Spinal cord (tissue), 10 donors: Measurements from ENCODE around the gene PKNOX2. TPM values are rescaled to one million over a fixed set of nuclear protein-coding genes. Genes with fewer than 3 reads are reported as not detected.

Experiments used
- DNase-seq, 6 donors: peaks; one replicate each; pipeline versions ENCODE4 v3.0.0 to v3.0.0-alpha.2; 2013 to 2015; ENCODE audit warnings: low spot score in 6 of 6, low read depth in 4 of 6
- H3K27ac ChIP-seq: one replicate; pipeline ENCODE4 v1.5.1; 2013; ENCODE audit warnings: low read depth, low read length, control low read depth
- H3K27me3 ChIP-seq: one replicate; pipeline ENCODE4 v1.6.1; 2013; ENCODE audit warnings: low read length; ENCODE audit not compliant: control insufficient read depth, insufficient read depth
- H3K36me3 ChIP-seq: one replicate; pipeline ENCODE4 v1.6.1; 2013; ENCODE audit warnings: low read length; ENCODE audit not compliant: control insufficient read depth, insufficient read depth
- H3K4me1 ChIP-seq: one replicate; pipeline ENCODE4 v1.6.1; 2013; ENCODE audit warnings: low read length; ENCODE audit not compliant: control insufficient read depth, insufficient read depth
- H3K4me3 ChIP-seq: one replicate; pipeline ENCODE4 v1.5.1; 2013; ENCODE audit warnings: low read depth, low read length, control low read depth
- H3K9me3 ChIP-seq: one replicate; pipeline ENCODE4 v1.6.1; 2013; ENCODE audit warnings: low read length; ENCODE audit not compliant: control insufficient read depth, insufficient read depth
- WGBS: methylation state at CpG from one replicate; pipeline ENCODE4 v1.1.5; 2013; ENCODE audit warnings: missing lambda C conversion rate; ENCODE audit not compliant: insufficient coverage; 5-methylcytosine and 5-hydroxymethylcytosine counted together
- polyA plus RNA-seq, 2 donors: library from polyadenylated mRNA; unstranded; fragments of 120-200 nt; gene quantifications; one replicate each; pipeline ENCODE4 v1.2.1, GENCODE V29; 2013; ENCODE audit not compliant: insufficient read length in 2 of 2
- total RNA-seq, 2 donors: library from RNA; depleted of rRNA in 1 of 2; stranded (reverse); fragments of 120-200 nt in 1 of 2; fragments of >200 nt in 1 of 2; gene quantifications; one replicate each; pipeline versions ENCODE4 v1.2.3 to v1.2.4, GENCODE V29; 2013 to 2014
- donor health status: healthy.

The PKNOX2 gene
- total and polyA plus RNA-seq, 4 donors, result 10.6 to 41.2 (median 26.6) TPM

DNA sequence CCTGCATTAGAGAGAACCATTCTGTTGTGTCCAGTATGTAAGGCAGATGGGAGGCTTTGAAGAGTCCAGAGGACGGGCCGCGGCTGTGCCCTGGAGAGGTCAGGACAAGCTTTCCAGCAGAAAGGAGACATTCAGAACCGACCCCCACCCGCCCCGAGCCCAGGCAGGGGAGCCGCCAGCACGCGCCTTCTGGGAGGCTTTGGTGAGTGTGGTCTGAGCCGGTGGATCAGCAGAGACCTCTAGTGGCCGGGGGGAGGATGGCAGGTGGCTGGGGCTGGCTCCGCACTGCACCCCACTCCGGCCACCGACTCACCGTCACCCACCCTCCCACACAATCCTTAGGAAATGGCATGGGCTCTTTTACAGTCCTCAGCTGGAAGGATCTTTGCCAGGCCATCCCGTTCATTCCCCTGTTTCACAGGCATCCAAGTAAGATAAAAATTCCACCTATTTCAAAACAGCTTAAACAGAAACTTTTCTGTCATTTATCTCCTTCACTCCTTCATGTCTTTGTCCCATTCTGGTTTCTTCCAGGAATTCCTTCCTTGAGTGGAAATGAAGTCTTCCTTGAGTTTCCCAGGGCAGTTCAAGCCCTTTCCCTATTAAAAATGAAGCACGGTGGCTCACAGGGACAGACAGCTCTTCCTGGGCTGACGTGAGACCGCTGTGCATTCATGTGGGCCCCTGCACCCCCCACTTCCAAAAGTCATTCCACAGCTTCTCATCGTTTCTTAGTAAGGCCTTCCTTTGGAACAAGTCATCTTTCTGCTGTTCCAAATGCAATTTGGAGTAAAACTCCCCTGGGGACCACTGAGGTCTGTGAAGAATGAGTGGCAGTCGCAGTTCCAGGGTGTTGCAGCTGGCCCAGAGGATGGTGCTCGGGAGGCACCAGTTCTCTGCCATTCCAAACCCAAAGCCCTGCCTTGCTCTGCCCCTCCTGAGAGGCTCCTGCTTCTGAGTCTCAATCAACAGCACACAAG lies 240.6 kb downstream of the PKNOX2 start:
- H3K27ac ChIP-seq, result no peak overlapping the region
- peaks cover 41% of the 10 kb centered on the region for H3K36me3 ChIP-seq
- H3K9me3 ChIP-seq, result no peaks in the 10 kb centered on the region
- WGBS, result 31% methylated on average over 17 of the region's 22 CpGs
- peaks cover 36% of the 10 kb centered on the region for H3K4me1 ChIP-seq
- no peaks in the 10 kb centered on the region for H3K27me3 ChIP-seq
- H3K4me3 ChIP-seq, result no peak overlapping the region
- peak in 4 of 6 donors; percentile 53 to 90 (median 72) for DNase-seq

DNA sequence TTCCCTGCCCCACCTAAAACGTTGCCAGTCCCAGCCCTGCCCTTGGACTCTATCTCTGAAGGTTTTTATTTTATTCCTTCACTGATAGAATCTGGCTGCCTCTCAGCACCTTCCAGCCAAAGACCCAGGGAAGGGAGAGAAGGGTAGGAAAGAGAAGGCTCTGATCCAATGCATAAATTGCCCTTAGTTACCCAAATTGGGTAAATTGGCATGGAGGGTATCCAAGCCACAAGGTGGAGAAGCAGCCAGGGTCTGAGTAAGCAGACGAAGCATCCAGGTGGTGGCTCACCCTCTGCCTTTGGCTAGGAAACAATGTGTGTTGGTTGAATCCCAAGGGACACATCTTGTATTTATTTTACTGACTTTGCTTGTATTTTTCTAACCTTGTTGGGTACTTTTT lies 242.5 kb downstream of the PKNOX2 start:
- Histone ChIP-seq H3K27me3 (no peaks in the 10 kb centered on the region), H3K9me3 (no peaks in the 10 kb centered on the region), H3K4me1 (peaks cover 37% of the 10 kb centered on the region), H3K4me3 (no peak overlapping the region), H3K27ac (no peak overlapping the region), H3K36me3 (peaks cover 40% of the 10 kb centered on the region)
- peak in 1 of 6 donors; percentile 43 for DNase-seq
- 67% methylated on average over 1 of the region's 2 CpGs for WGBS

DNA sequence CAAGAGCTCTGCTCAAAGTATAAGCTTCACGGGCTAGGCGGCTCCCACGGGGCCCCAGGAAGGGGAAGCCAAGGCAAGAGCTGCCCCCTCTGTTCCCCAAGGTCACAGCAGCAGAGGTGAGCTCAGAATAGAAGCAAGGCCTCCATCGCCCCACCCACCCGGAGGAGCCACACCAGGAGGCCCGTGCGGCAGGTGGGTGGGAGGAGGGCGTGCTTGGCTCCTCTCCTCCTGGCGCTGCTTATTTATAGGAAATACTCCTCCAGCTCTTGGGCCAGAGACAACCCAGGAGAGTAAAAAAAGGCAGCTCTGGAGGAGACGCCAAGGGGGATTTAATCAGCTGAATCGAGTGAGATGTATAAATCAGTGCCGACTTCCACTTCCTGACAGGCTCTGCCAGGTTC lies 243.8 kb downstream of the PKNOX2 start:
- no peak overlapping the region for H3K4me3 ChIP-seq
- H3K27me3 ChIP-seq, result no peaks in the 10 kb centered on the region
- peaks cover 38% of the 10 kb centered on the region for H3K4me1 ChIP-seq
- H3K9me3 ChIP-seq, result no peaks in the 10 kb centered on the region
- H3K27ac ChIP-seq, result no peak overlapping the region
- WGBS, result 77% methylated on average over 9 of the region's 12 CpGs
- peaks cover 47% of the 10 kb centered on the region for H3K36me3 ChIP-seq
- DNase-seq, result peak in 1 of 6 donors; percentile 41

DNA sequence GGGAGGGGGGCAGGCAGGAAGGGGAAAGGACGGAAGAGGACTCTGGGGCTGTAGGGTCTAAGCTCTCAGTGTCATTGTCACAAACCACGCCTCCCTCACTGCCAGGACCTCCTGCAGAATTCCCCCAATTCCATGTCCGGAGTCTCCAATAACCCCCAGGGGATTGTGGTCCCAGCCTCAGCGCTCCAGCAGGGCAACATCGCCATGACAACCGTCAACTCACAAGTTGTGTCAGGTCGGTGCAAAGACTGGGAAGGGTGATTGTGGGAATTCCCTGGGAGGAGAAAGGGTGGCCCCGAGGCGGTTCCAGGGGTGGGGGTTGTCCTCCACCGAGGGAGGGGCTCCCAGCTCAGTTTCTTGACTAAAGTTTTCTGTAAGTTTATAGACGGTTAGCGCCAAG lies 245.5 kb downstream of the PKNOX2 start:
- DNase-seq, result peak in 1 of 6 donors; percentile 38
- H3K4me3 ChIP-seq, result no peak overlapping the region
- H3K27me3 ChIP-seq, result no peaks in the 10 kb centered on the region
- no peak overlapping the region for H3K27ac ChIP-seq
- WGBS, result 38% methylated on average over 10 of the region's 12 CpGs
- no peaks in the 10 kb centered on the region for H3K9me3 ChIP-seq
- H3K4me1 ChIP-seq, result peaks cover 25% of the 10 kb centered on the region
- H3K36me3 ChIP-seq, result peaks cover 53% of the 10 kb centered on the region

DNA sequence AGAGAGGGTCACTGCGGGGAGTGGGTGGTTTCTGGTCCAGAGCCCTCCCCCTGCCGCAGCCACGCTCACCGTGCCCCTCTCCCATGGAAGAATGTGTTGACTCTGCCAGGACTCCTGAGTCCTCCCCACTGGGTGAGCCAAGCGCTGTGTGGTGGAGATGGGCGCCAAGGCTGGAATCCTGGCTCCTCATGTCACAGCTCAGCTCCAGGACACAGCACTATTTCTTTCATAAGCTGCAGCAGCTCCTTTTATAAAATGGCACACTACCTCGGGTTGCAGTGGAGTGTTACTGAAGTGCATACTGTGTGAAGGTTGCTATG lies 247.6 kb downstream of the PKNOX2 start:
- Histone ChIP-seq H3K9me3 (no peaks in the 10 kb centered on the region), H3K36me3 (peaks cover 49% of the 10 kb centered on the region), H3K4me1 (peaks cover 19% of the 10 kb centered on the region), H3K27ac (no peak overlapping the region), H3K27me3 (no peaks in the 10 kb centered on the region), H3K4me3 (no peak overlapping the region)
- 61% methylated on average over 5 of the region's 7 CpGs for WGBS
- DNase-seq, result no peak

DNA sequence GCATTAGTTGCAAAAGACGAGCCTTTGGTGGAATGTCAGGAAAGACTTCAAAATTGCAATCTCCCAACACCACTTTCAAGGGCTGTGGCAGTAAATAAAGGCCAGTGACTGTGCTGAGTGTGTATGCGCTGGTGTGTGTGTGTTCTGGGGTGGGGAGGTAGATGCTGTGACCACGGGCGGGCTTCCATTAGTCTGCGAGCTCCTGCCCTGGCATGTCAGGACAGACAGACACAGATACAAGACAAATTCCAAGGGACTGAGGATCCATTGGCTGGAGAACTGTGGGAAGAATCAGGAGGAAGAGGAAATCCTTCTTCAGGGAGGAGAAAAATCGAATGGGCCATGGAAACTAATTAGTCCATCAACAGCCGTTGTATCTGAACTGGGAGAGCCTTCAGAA lies 248.0 kb downstream of the PKNOX2 start:
- WGBS, result 90% methylated on average over 6 of the region's 7 CpGs
- Histone ChIP-seq H3K27ac (no peak overlapping the region), H3K4me3 (no peak overlapping the region), H3K27me3 (no peaks in the 10 kb centered on the region), H3K9me3 (no peaks in the 10 kb centered on the region), H3K36me3 (peaks cover 52% of the 10 kb centered on the region), H3K4me1 (peaks cover 19% of the 10 kb centered on the region)
- no peak for DNase-seq

DNA sequence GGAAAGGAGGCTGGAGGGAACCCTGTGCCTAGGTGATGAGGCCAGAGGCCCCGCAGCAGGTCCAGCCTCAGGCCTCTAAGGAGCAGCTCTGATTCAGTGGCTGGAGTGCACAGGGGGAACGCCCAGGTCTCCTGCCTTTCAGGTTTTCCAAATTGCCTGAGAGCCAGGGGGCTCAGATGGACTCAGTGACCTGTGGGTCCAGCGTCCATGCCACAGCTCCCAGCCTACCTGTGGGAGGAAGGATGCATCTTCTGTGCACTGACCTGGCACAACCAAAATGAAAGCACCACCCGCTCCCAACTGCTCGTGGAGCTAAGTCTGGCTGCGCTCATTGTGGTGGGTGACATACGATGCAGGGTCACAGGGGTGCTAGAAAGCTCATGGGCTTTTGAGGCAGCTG lies 248.7 kb downstream of the PKNOX2 start:
- H3K36me3 ChIP-seq, result peaks cover 54% of the 10 kb centered on the region
- peaks cover 19% of the 10 kb centered on the region for H3K4me1 ChIP-seq
- no peak for DNase-seq
- no peak overlapping the region for H3K4me3 ChIP-seq
- WGBS, result 79% methylated on average over 7 of the region's 7 CpGs
- no peaks in the 10 kb centered on the region for H3K9me3 ChIP-seq
- no peaks in the 10 kb centered on the region for H3K27me3 ChIP-seq
- no peak overlapping the region for H3K27ac ChIP-seq

DNA sequence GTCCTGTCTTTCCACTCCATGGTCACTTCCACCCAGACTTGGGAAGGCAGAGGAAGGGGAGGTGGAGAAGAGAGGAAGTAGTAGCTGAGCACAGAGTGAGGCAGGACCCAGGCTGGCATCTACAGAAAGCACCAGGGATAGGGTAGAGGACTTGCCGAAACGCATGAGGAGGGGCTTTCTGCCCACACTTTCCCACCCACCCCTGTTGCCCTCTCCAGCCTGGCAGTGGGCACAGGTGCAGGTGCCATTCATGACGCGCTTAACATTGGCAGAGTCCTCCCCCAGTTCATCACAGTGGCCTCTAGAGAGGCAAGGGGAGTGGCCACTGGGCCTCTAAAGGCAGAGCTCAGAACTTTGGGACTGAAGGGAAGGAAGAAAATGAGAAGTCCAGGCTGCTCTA lies 249.6 kb downstream of the PKNOX2 start:
- Histone ChIP-seq H3K9me3 (no peaks in the 10 kb centered on the region), H3K4me1 (peaks cover 19% of the 10 kb centered on the region), H3K27ac (no peak overlapping the region), H3K4me3 (no peak overlapping the region), H3K27me3 (no peaks in the 10 kb centered on the region), H3K36me3 (peaks cover 49% of the 10 kb centered on the region)
- 75% methylated on average over 2 of the region's 4 CpGs for WGBS
- no peak for DNase-seq

DNA sequence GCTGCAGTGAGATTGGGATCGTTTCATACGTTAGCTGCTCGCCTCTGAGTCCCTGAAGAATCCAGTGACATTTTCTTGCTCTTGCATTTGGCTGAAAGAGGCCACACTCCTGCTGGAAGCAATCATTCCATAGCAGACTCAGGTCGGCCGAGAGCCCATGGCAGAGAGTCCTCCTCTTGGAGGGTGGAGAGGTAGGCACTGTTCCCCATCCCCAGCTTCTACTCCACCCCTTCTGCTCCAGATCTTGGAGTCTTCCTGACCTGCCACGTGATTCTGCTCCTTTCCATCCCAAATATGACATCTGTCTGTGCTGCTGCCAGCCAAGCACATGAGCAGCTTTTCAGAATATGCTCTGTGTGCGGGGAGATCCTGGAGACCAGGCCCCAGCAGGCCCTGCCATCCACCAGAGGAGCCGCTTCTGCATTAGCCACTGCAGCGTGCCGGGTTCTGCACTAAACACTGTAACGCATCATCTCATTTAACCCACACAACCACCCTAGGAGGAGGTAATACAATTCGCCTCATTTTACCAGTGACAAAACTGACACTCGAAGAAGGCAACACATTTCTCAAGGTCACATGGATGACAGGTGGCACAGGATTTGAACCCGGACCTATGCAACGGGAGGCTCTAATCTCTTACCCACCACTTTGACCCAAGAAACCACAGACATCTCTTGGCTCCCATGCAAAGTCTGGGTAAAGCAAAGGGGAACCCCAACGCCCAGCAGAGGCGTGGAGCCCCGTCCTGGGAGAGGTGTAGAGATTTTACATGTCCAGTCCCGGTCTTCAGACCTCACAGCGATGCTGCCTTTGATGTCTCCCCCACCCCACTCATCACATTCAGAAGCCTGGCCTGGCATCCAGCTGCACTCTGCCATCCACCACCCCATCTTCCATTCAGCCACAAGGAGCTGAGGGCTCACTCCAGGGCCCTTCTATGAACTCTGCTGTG lies 252.7 kb downstream of the PKNOX2 start:
- Histone ChIP-seq H3K36me3 (peaks cover 31% of the 10 kb centered on the region), H3K27ac (no peak overlapping the region), H3K4me1 (no peaks in the 10 kb centered on the region), H3K4me3 (no peak overlapping the region), H3K9me3 (no peaks in the 10 kb centered on the region), H3K27me3 (no peaks in the 10 kb centered on the region)
- 86% methylated on average over 14 of the region's 20 CpGs for WGBS
- DNase-seq, result no peak
